GM06990 (cell line): ENCODE data around the gene RIMBP3B.
"Not testable (repeated sequence)": the region's sequence is repeated elsewhere in the genome, so short reads cannot be mapped to it uniquely, and the experiment has no call there.

Source experiments
- DNase-seq: peaks from one replicate; pipeline ENCODE4 v3.0.0-alpha.2; 2011; ENCODE audit not compliant: insufficient read length; ENCODE audit errors: extremely low read depth
- H3K27me3 ChIP-seq: replicated peaks from 2 replicates; pipeline ENCODE4 v1.6.0; 2011; ENCODE audit warnings: low read length; ENCODE audit not compliant: control insufficient read depth, insufficient read depth
- H3K36me3 ChIP-seq: 2 replicates; pipeline ENCODE4 v1.5.1; 2011; ENCODE audit warnings: low read length; ENCODE audit not compliant: control insufficient read depth, insufficient read depth
- H3K4me3 ChIP-seq: replicated peaks from 2 replicates; pipeline ENCODE4 v1.5.1; 2011; ENCODE audit warnings: low read depth, mild to moderate bottlenecking, control low read depth, low read length

RIMBP3B gene

GRCh38 chr22:21383701-21384467 lies at the start of gene RIMBP3B:
RIMBP3B (plus strand) TSS chr22:21383751; CDS start chr22:21383859, 108 bp downstream.
- not testable (repeated sequence) for H3K36me3 ChIP-seq, DNase-seq, H3K4me3 ChIP-seq, H3K27me3 ChIP-seq

DNA sequence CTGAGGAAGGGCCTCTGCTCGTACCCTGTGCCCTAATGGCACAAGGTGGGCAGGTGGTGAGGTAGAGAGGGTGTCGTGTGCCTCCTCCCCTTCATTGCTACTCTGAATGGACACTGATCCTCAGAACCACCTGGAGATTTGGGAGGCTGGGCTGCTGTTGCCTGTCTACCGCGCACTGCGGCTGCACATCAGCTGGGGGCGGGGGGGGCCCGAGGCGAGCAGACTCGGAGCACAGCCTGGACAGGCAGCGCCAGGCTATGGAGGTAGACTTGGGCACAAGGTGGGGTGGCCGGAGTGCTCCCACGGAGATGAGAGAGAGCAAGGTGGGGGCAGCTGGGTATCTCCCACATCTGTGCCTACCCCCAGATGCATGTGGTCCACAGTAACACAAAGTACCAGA lies 26.0 kb upstream of the RIMBP3B start:
- not testable (repeated sequence) for H3K4me3 ChIP-seq, H3K36me3 ChIP-seq, DNase-seq, H3K27me3 ChIP-seq

DNA sequence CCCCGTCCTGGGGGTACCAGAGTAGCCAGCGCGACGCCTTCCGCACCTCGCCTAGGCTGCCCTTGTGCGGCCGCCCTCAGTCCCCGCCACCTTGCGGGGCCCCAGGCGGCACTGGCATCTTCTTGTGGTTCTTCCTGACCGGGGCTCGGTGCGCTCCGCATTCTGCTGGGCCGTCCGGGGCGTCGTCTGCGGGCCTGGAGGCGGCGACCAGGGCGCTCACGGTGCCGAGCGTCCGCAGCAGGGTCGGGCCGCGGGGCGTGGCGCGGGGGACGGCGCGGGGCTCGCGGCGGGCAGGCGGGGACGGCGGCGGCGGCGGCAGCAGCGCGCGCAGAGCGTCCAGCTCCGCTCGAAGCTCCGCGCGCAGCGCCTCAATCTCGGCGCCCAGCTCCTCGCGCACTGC lies 23.0 kb upstream of the RIMBP3B start:
- not testable (repeated sequence) for H3K36me3 ChIP-seq, DNase-seq, H3K27me3 ChIP-seq, H3K4me3 ChIP-seq

DNA sequence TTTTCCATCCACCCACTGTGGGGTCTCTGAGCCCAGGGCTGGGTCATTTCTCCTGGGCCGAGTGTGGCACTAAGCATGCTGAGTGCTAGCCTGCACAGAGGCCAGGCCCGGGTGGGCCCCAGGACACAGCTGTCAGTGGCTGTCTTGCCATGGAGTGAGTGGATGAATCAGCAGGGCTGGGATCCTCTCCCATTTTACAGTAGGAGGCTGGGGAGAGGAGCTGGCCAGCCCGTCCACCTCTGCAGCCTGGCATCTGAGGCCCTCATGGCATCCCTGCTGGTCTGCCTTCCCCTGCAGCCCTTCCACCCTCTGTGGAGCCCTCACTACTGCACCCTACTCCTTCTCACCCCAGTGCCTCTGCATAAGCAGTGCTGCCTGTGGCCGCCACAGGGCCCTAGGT lies 21.1 kb upstream of the RIMBP3B start:
- not testable (repeated sequence) for H3K27me3 ChIP-seq

DNA sequence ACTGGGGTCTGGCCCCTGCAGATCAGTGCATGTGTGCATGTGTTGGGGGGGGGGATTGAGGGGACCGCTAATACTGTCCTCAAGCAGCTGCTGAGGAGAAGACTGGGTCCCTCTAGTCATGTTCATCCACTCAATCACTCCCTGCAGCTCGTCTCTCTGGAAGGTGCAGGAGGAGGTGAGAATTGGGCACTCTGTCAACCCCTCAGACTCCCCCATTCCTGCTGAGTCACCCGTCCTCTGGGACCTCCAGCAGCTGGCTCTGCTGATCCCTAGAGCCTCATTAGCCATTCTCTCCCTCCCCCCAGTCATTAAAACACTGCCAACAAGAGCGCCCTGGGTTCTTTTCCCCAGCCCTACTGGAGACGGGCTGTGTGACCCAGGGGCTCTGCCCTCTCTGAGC lies 20.5 kb upstream of the RIMBP3B start:
- H3K4me3 ChIP-seq, DNase-seq, H3K27me3 ChIP-seq, H3K36me3 ChIP-seq: not testable (repeated sequence)

More for the DNA sequence above, 21.1 kb upstream of the RIMBP3B start:
- H3K4me3 ChIP-seq, DNase-seq, H3K36me3 ChIP-seq: not testable (repeated sequence)

DNA sequence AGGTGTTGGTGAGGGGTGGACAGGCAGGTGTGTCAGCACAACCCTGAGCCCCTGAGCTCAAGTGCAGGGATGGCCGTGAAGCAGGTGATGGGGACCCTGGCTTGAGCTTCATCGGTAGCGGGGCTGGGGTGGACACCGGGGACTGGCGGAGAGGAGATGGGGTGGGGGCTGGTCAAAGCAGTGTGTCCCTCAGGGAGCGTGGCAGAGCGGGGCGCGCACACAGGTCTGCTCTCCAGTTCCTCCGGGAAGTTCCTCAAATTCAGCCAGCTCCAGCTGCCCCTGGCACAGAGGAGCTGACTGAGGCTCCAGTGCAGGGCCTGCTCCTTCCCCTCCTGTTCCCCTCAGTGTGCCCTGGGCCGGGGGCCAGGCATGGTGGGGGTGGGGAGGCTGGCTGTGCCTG lies 19.7 kb upstream of the RIMBP3B start:
- not testable (repeated sequence) for H3K27me3 ChIP-seq, H3K36me3 ChIP-seq, H3K4me3 ChIP-seq, DNase-seq

DNA sequence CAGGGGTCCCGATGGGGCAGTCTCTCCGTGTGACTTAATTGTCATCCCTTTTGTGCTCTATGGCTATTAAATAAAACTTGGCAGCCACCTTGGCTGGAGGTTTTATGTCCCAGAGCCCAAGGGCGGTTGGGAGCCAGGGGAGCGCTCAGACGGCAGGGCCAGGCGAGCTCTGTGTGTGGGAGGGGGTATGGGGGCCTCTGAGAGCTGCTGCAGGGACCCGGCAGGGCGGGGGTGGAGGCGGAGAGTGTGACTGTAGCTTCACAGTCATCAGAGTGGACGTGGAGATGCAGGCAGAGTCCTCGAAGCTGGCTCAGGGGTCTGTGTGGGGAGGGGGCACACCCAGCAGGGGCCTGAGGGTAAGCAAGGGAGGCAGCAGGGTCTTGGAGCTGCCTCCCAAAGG lies 19.2 kb upstream of the RIMBP3B start:
- H3K27me3 ChIP-seq, H3K36me3 ChIP-seq, DNase-seq, H3K4me3 ChIP-seq: not testable (repeated sequence)

DNA sequence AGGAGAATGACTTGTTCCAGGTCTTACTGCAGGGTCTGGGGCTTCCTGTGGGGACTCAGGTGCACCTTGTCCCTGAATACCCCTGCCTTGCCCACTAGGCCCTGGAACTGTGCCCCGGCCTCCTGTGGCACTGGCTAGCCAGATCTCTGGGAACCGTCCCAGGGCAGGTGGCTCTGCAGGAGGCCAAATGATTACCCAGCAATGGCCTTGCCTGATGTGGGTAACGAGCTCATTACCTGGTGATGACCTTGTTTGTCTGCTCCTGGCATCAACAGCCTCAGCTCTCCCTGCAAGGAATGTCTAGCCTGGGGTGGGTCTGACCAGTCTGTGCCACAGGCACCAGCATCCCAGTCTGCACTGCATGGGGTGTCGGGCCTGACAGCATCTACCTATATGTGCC lies 18.2 kb upstream of the RIMBP3B start:
- H3K36me3 ChIP-seq, H3K27me3 ChIP-seq, DNase-seq, H3K4me3 ChIP-seq: not testable (repeated sequence)

GRCh38 chr22:21368603-21369310 lies 14.8 kb upstream of the RIMBP3B start:
- H3K4me3 ChIP-seq, DNase-seq, H3K27me3 ChIP-seq, H3K36me3 ChIP-seq: not testable (repeated sequence)

DNA sequence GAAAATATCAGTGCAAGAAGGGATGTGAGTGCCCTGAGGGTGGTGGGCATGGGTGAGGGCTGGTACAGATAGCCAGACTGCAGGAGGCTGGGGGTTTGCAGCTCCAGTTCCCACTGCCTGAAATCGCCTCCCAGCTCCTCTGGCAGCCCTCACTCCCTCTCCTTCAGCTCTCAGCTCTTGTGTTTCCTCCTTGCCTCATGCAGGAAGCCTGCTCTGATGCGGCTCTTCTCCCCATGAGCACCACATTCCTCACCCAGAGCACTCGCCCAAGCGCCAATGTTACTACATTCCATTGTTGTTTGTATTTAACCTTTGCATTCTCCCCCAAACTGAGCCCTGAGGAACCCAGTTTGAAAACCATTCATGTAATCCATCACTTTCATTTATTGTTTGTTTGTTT lies 7.7 kb upstream of the RIMBP3B start:
- not testable (repeated sequence) for H3K27me3 ChIP-seq, DNase-seq

GRCh38 chr22:21384468-21385357 lies 1.2 kb downstream of the RIMBP3B start:
- not testable (repeated sequence) for DNase-seq, H3K4me3 ChIP-seq, H3K36me3 ChIP-seq, H3K27me3 ChIP-seq

More for the DNA sequence above, 7.7 kb upstream of the RIMBP3B start:
- H3K4me3 ChIP-seq, H3K36me3 ChIP-seq: not testable (repeated sequence)

GRCh38 chr22:21389480-21389879 lies 5.9 kb downstream of the RIMBP3B start:
- H3K27me3 ChIP-seq, H3K4me3 ChIP-seq, DNase-seq, H3K36me3 ChIP-seq: not testable (repeated sequence)

DNA sequence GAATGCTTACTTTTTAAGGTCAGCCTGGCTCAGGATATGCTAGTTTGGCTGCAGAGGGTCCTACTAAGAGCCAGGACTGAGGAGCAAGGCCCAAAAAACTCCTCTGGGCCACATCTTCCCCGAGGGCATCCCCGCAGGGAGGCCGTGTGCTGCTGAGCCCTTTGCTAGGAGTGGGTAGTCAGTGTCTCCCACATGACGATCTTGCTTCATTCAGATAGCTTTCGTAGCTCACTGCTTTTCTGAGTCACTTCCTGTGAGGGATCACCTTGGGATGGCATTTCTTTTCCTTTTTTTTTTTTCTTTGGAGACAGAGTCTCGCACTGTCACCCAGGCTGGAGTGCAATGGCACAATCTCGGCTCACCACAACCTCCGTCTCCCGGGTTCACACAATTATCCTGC lies 6.5 kb downstream of the RIMBP3B start:
- H3K36me3 ChIP-seq, DNase-seq, H3K4me3 ChIP-seq, H3K27me3 ChIP-seq: not testable (repeated sequence)

DNA sequence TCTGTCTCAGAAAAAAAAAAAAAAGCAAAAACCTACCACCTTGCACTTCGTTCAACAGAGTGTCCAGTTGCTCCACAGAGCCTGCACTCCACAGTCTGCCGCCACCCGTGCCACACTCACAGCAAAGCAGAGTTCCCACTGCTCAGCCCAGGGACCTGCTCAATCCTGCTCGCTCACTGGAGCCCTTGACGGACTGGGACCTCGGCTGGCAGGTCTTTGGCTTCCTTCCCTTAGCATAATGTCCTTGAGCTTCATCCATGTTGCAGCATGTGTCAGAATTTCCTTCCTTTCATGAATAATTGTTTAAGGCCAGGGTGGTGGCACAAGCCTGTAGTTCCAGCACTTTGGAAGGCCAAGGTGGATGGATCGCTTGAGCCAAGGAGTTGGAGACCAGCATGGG lies 11.1 kb downstream of the RIMBP3B start:
- not testable (repeated sequence) for H3K4me3 ChIP-seq, DNase-seq, H3K27me3 ChIP-seq, H3K36me3 ChIP-seq
